GM10266 (cell line): ENCODE data around the gene LAMB1.

Experiments used
- DNase-seq: peaks from one replicate; pipeline ENCODE4 v3.0.0; 2012; ENCODE audit errors: extremely low spot score
- TF ChIP-seq, protein P1 (sequence below): IDR thresholded peaks from 2 replicates; pipeline ENCODE4 v1.5.1; 2012; ENCODE audit warnings: mild to moderate bottlenecking, low read depth; ENCODE audit not compliant: control insufficient read depth, insufficient read depth; ENCODE audit errors: missing control alignments

LAMB1 gene

DNA sequence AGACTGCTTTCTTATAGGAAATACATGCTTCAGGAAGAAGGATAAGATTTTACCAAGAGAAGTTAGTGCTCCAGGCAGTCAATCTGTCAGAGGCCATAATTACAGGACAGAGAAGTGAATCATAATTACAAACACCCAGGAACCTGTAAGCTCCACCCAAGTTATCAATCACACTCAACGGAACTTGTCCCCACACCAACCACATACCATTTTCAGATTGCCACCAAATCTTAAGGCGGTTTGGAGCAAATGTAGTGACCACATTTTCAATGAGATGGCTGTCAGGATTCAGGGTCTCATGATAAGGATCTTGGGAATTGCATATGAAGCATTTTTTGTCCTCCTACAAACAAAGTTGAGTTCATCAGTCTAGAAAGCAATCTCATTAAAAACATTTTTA is 4.8 kb downstream of the LAMB1 start:
- TF ChIP-seq, protein P1, sequence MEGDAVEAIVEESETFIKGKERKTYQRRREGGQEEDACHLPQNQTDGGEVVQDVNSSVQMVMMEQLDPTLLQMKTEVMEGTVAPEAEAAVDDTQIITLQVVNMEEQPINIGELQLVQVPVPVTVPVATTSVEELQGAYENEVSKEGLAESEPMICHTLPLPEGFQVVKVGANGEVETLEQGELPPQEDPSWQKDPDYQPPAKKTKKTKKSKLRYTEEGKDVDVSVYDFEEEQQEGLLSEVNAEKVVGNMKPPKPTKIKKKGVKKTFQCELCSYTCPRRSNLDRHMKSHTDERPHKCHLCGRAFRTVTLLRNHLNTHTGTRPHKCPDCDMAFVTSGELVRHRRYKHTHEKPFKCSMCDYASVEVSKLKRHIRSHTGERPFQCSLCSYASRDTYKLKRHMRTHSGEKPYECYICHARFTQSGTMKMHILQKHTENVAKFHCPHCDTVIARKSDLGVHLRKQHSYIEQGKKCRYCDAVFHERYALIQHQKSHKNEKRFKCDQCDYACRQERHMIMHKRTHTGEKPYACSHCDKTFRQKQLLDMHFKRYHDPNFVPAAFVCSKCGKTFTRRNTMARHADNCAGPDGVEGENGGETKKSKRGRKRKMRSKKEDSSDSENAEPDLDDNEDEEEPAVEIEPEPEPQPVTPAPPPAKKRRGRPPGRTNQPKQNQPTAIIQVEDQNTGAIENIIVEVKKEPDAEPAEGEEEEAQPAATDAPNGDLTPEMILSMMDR, result no peak
- DNase-seq, result no peak

- TF ChIP-seq, protein P1, result no peak
- no peak for DNase-seq
Observed at GRCh38 chr7:107996072-107996882, 6.7 kb downstream of the LAMB1 start.

DNA sequence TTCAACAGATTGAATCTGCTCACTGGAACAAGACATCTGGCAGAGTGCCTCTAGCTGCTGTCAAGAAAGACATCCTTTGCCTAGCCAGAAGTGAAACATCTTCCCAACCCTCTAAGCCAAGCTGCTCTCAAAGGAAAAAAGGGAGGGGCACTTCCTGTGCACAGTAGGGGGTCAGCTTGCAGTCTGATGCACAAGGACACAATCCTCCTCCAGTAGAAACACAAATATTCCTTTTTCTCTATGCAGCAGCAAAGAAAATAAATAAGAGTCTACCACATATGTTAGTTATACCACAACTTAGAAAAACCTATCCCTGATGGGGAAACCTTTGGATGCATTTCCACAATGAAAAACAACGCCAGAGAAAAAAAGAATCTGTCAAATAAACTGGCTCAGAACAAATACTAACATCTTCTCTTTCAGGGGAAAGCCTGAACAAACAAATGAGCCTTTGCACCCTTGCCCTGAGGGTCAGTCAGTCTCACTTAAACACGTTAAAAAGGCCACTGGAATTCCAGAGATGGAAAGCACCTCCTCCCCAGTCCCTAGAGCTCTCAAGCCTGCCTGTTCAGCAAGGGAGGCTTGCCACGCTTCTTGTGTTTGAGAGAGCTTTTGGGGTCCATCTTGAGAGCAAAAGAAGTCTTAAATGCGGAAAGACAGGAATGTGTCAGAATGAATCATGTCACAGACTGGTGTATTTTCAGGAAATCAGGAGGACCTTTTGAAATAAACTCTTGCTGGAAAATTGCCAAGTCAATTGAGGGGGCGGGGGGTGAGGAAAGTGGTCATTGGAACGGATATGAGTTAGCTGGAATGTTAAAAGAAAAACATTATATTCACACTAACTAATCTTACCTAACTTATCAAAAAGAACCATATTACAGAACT is 7.5 kb downstream of the LAMB1 start:
- TF ChIP-seq, protein P1, result no peak
- DNase-seq, result no peak

GRCh38 chr7:107994421-107995030 is 8.4 kb downstream of the LAMB1 start:
- DNase-seq, result no peak
- TF ChIP-seq, protein P1, result no peak

GRCh38 chr7:107993891-107994291 is 9.1 kb downstream of the LAMB1 start:
- TF ChIP-seq, protein P1, result no peak
- no peak for DNase-seq

DNA sequence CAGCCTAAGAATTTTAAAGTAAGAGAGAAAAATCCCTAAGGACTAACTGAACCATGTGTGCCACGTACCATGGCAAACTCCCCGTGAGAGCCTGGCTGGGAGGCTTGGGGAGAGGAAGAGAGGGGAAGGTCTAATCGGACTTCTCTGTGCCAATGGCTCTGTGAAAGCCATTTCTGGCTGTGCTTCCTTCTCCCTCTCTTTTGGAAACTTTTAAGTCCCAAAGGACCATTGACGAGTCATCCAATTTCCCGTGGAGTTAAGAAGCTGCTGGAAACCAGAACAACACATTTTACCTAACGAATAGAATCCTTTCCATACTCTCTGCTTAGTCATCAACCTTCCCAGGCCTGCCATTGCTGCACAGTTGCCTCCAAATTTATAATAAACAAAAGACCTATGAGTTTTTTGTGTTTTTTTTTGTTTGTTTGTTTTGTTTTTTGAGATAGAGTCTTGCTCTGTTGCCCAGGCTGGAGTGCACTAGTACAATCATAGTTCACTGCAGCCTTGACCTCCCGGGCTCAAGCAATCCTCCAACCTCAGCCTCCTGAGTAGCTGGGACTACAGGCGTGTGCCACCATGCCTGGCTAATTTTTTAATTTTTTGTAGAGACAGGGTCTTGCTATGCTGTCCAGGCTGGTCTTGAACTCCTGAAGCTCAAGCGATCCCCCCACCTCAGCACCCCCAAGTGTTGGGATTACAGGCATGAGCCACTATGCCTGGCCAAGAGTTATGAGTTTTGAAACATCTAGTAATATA is 13.2 kb downstream of the LAMB1 start:
- TF ChIP-seq, protein P1, result no peak
- DNase-seq, result no peak
